GM23248 (cell line): ENCODE data around the gene FKBP5. TPM values are rescaled to one million over a fixed set of nuclear protein-coding genes. Genes with fewer than 3 reads are reported as not detected.

Experiments
- DNase-seq: peaks from one replicate; pipeline ENCODE4 v3.0.0-alpha.2; 2015
- H2AFZ ChIP-seq: fragments of 200-600 bp; sonication (generic); 2 replicates; pipeline ENCODE4 v1.6.1; 2016; ENCODE audit warnings: antibody characterized with exemption
- H3F3A ChIP-seq: fragments of 200-600 bp; sonication (generic); 2 replicates; pipeline ENCODE4 v1.6.1; 2016; ENCODE audit warnings: mild to moderate bottlenecking, antibody characterized with exemption, mixed run types; ENCODE audit not compliant: insufficient read depth
- H3K27ac ChIP-seq: fragments of 200-600 bp; sonication (generic); 2 replicates; pipeline ENCODE4 v1.5.1; 2016; ENCODE audit warnings: mild to moderate bottlenecking
- H3K27me3 ChIP-seq: fragments of 200-600 bp; sonication (generic); replicated peaks from 2 replicates; pipeline ENCODE4 v1.6.1; 2016; ENCODE audit warnings: mild to moderate bottlenecking; ENCODE audit not compliant: insufficient read depth
- H3K36me3 ChIP-seq: fragments of 200-600 bp; sonication (generic); 2 replicates; pipeline ENCODE4 v1.6.1; 2016; ENCODE audit warnings: low read depth, mild to moderate bottlenecking
- H3K4me1 ChIP-seq: fragments of 200-600 bp; sonication (generic); 2 replicates; pipeline ENCODE4 v1.6.1; 2016; ENCODE audit warnings: mild to moderate bottlenecking; ENCODE audit not compliant: insufficient read depth
- H3K4me2 ChIP-seq: fragments of 200-600 bp; sonication (generic); one replicate; pipeline ENCODE4 v1.6.1; 2016; ENCODE audit warnings: mild to moderate bottlenecking; ENCODE audit not compliant: unreplicated experiment
- H3K4me3 ChIP-seq: fragments of 200-600 bp; sonication (generic); 2 replicates; pipeline ENCODE4 v1.5.1; 2016; ENCODE audit warnings: mild to moderate bottlenecking
- H3K79me2 ChIP-seq: fragments of 200-600 bp; sonication (generic); 2 replicates; pipeline ENCODE4 v1.6.1; 2016; ENCODE audit warnings: mild to moderate bottlenecking; ENCODE audit not compliant: insufficient read depth
- H3K9ac ChIP-seq: fragments of 200-600 bp; sonication (generic); 2 replicates; pipeline ENCODE4 v1.6.1; 2016; ENCODE audit warnings: mild to moderate bottlenecking
- H3K9me2 ChIP-seq: fragments of 200-600 bp; sonication (generic); 2 replicates; pipeline ENCODE4 v1.6.1; 2016; ENCODE audit warnings: mixed run types, mild to moderate bottlenecking, moderate library complexity; ENCODE audit not compliant: insufficient read depth
- H3K9me3 ChIP-seq: fragments of 200-600 bp; sonication (generic); one replicate; pipeline ENCODE4 v1.6.1; 2017; ENCODE audit warnings: low read depth
- H4K20me1 ChIP-seq: fragments of 200-600 bp; sonication (generic); 2 replicates; pipeline ENCODE4 v1.6.0; 2016; ENCODE audit not compliant: insufficient read depth
- EZH2 ChIP-seq: fragments of 200-600 bp; sonication (generic); IDR thresholded peaks from 2 replicates; pipeline ENCODE4 v1.6.1; 2018; ENCODE audit warnings: antibody characterized with exemption, mild to moderate bottlenecking; ENCODE audit not compliant: insufficient read depth, poor library complexity, severe bottlenecking
- EZH2phosphoT487 ChIP-seq: fragments of 200-600 bp; sonication (generic); IDR thresholded peaks from 2 replicates; pipeline ENCODE4 v1.6.1; 2018; ENCODE audit warnings: antibody characterized with exemption, moderate library complexity, mild to moderate bottlenecking, low read depth; ENCODE audit not compliant: insufficient read depth
- WGBS, 2 experiments: methylation state at CpG; one replicate each; pipeline ENCODE4 v1.1.6; 2015 to 2017; ENCODE audit warnings: low lambda C conversion rate in 2 of 2, low coverage in 1 of 2; ENCODE audit errors: missing lambda C conversion rate in 2 of 2; 5-methylcytosine and 5-hydroxymethylcytosine counted together
- in situ Hi-C: fragments of 300-500 bp; cut with MboI; formaldehyde crosslinking; loops from 2 replicates; pipeline ENCODE4 v1.15.0; 2020
- polyA plus RNA-seq: library from polyadenylated mRNA; unstranded; fragments of >200 nt; fragmentation: Nextera tagmentation; extraction: Ambion mirVana; gene quantifications from 2 replicates; pipeline ENCODE4 v1.2.1, GENCODE V29; 2016
- total RNA-seq: library from RNA; depleted of rRNA; stranded (reverse); fragments of >200 nt; shearing (Covaris generic); gene quantifications from 2 replicates; pipeline ENCODE4 v1.2.3, GENCODE V29; 2014

Gene FKBP5
- total and polyA plus RNA-seq, 2 experiments from 2014 or later: 3.6 to 6.3 TPM

DNA sequence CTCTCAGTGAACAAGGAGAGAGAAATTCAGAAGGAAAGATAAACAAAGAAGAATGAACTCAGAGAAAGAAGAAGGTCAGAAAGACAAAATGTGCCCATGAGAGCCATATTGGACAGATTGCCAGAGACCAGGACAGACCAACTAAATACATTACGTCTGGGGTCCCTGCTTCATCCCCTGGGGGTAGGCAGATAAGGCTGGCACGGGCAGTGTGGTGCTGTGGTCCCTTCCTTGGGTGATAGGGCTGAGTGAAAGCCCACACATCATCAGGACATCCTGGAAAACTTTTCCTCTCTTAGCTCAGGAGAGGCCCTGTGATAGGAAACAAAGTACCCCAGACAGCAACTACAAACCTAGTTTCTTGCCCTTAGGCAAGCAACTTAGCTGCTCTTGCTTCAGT is 34.9 kb upstream of the FKBP5 start:
- H3K4me2 ChIP-seq: no peak overlapping the region
- H3K4me3 ChIP-seq: no peak overlapping the region
- H3K9ac ChIP-seq: no peak overlapping the region
- no peak overlapping the region for H3K27ac ChIP-seq
- DNase-seq: no peak
- H4K20me1 ChIP-seq: no peaks in the 10 kb centered on the region
- H3K9me2 ChIP-seq: no peaks in the 10 kb centered on the region
- H3K36me3 ChIP-seq: no peaks in the 10 kb centered on the region
- no peaks in the 10 kb centered on the region for H3K79me2 ChIP-seq
- in situ Hi-C loops: no loop called here
- TF ChIP-seq EZH2phosphoT487 (no peak), EZH2 (no peak)
- WGBS, 2 experiments: 88 to 97% methylated on average over 2 of the region's 2 CpGs
- H2AFZ ChIP-seq: no peak overlapping the region
- no peaks in the 10 kb centered on the region for H3K9me3 ChIP-seq
- no peaks in the 10 kb centered on the region for H3F3A ChIP-seq
- H3K27me3 ChIP-seq: no peaks in the 10 kb centered on the region
- H3K4me1 ChIP-seq: peaks cover 19% of the 10 kb centered on the region

DNA sequence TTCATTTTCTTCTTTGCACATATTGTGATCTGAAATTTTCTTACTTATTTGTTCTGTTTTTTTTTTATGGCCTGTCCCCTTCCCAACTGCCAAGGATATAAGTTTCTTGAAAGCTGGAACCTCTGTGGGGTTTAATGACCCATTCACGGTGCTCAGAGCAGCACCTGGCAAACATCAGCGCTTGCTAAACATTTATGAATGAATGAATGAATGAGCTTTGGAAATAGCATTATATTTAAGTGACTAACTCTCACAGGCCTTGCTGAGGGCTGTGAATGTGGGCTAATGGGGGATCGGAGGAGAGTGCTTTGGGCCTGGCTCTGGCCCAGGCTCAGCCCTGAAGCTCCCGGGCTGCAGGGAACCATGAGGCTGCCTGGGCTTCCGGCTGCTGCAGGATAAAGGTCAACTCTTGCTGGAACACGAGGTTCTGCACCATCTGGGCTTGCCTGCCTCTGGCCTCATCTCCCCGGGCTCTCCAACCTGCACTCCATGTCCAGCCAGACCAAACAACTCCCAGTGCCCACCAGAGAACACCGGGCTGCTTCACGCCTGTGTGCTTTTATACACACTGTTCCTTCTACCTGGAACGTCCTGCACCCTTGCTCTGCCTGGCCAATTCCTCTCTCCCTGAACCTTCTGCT is 33.5 kb upstream of the FKBP5 start:
- TF ChIP-seq EZH2 (no peak), EZH2phosphoT487 (no peak)
- Histone ChIP-seq H3K9me3 (no peaks in the 10 kb centered on the region), H3K9ac (no peak overlapping the region), H3K9me2 (no peaks in the 10 kb centered on the region), H3K36me3 (no peaks in the 10 kb centered on the region), H2AFZ (no peak overlapping the region), H4K20me1 (no peaks in the 10 kb centered on the region), H3K79me2 (no peaks in the 10 kb centered on the region), H3K4me2 (no peak overlapping the region), H3K4me1 (peaks cover 16% of the 10 kb centered on the region), H3K27me3 (no peaks in the 10 kb centered on the region), H3K27ac (no peak overlapping the region), H3K4me3 (no peak overlapping the region), H3F3A (no peaks in the 10 kb centered on the region)
- no peak for DNase-seq
- in situ Hi-C loops: no loop called here
- 58 to 63% methylated on average over 10 of the region's 10 CpGs for WGBS, 2 experiments

DNA sequence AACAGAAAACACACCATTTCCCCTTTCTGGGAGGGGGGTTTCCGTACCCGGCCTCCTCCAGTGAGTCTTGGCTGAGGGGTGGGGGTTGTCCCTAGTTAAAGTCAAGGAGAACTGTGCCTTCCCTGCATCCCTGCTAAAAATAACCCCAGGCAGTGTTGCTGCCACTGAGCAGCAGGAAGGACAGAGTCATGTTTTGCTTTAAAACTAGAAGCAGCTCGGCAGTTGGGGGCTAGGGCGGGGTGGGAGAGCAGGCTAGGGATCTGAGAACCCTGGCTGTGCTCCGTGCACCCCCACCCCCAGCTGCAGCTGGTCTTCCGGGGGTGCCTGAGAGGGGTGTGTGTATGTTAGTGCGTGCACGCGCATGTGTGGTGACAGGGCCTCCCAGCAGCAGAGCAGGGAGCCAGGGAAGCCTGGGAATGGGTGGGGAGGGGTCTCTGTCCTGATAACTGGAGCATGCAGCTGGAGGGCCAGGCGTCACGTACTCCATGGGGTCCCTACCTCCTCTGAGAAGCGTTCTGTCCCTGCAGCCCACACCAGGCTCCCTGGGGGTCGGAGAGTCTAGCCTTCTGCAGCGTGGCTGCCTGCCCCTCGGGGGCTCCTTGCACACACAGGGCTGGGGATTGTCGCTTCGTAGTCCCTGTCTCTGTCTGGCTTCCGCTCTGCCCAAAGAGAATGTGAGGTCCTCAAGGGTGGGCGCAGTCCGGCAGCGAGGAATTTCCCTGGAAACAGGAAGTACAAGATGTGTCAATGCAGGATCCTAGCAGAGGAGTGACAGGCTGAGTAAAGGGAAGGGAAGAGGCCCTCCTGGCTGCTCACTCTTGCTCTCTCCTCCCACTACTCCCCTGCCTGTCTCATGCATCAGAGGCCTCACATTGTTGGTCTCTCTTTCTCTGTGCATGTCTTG is 31.4 kb upstream of the FKBP5 start:
- in situ Hi-C loops: no loop called here
- no peak overlapping the region for H3K4me3 ChIP-seq

DNA sequence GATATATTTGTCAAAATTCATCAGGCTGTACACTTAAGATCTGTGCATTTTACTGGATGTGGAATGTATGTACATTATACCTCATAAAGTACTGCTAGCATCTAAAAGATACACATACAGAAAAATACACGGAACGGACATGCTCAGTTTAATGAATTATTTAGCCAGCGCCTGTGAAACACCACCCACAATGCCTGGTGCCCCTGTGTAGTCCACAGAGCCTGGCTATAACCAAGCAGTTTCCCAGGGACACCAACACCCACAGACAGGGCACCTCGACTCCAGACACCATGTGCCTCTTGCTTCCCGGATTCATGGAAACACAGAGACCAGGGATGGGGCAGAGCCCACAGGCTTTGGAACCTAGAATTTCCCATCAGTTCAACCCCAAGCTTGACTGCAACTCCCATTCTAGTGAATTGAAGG is 30.7 kb upstream of the FKBP5 start:
- H3K27me3 ChIP-seq: no peaks in the 10 kb centered on the region
- H3F3A ChIP-seq: no peaks in the 10 kb centered on the region
- no peaks in the 10 kb centered on the region for H3K36me3 ChIP-seq
- H3K9me2 ChIP-seq: no peaks in the 10 kb centered on the region
- no peak overlapping the region for H2AFZ ChIP-seq
- no peaks in the 10 kb centered on the region for H3K9me3 ChIP-seq
- TF ChIP-seq EZH2phosphoT487 (no peak), EZH2 (no peak)
- no peaks in the 10 kb centered on the region for H3K4me1 ChIP-seq
- in situ Hi-C loops: no loop called here
- no peak overlapping the region for H3K4me2 ChIP-seq
- H3K9ac ChIP-seq: no peak overlapping the region
- H4K20me1 ChIP-seq: no peaks in the 10 kb centered on the region
- DNase-seq: no peak
- 80 to 87% methylated on average over 5 of the region's 5 CpGs for WGBS, 2 experiments
- H3K79me2 ChIP-seq: no peaks in the 10 kb centered on the region
- no peak overlapping the region for H3K27ac ChIP-seq
- H3K4me3 ChIP-seq: no peak overlapping the region

More for the DNA sequence above, 31.4 kb upstream of the FKBP5 start:
- Histone ChIP-seq H3K36me3 (no peaks in the 10 kb centered on the region), H3K79me2 (no peaks in the 10 kb centered on the region), H3K27ac (no peak overlapping the region), H2AFZ (no peak overlapping the region; the same call in 1 of the 2 replicates), H3K9me3 (no peaks in the 10 kb centered on the region), H3K4me1 (no peaks in the 10 kb centered on the region), H3K4me2 (no peak overlapping the region), H3K9ac (no peak overlapping the region), H3K27me3 (no peaks in the 10 kb centered on the region), H3F3A (no peaks in the 10 kb centered on the region), H4K20me1 (no peaks in the 10 kb centered on the region), H3K9me2 (no peaks in the 10 kb centered on the region)
- DNase-seq: no peak
- no peak for TF ChIP-seq EZH2
- TF ChIP-seq EZH2phosphoT487: no peak
- WGBS, 2 experiments: 68 to 70% methylated on average over 20 to 21 of the region's 21 CpGs
